Activated T-helper 2 cell treated with anti-CD3 and anti-CD28 coated beads, Interferon-gamma antibody, Interleukin-2, Interleukin-4, amounts not matched to agents 10 μg/mL and 5 μg/mL and 100 μg/mL, durations not matched to agents 14 hours and 24 hours and 36 hours (primary cell): ENCODE data around the gene PTPRB. TPM values are rescaled to one million over a fixed set of nuclear protein-coding genes. Genes with fewer than 3 reads are reported as not detected.
"Not testable (repeated sequence)": the region's sequence is repeated elsewhere in the genome, so short reads cannot be mapped to it uniquely, and the experiment has no call there.

Source experiments
- DNase-seq: peaks from one replicate; pipeline ENCODE4 v3.0.0; 2021; ENCODE audit warnings: low spot score
- H3K27ac Mint-ChIP-seq: one replicate; pipeline ENCODE4 v1.8.0; 2021; ENCODE audit warnings: mixed read lengths
- H3K27me3 Mint-ChIP-seq: one replicate; pipeline ENCODE4 v1.8.0; 2021; ENCODE audit warnings: low read depth, mixed read lengths
- H3K36me3 Mint-ChIP-seq: one replicate; pipeline ENCODE4 v1.8.0; 2021; ENCODE audit warnings: low read depth, mixed read lengths
- H3K4me1 Mint-ChIP-seq: one replicate; pipeline ENCODE4 v1.8.0; 2021; ENCODE audit warnings: low read depth, mixed read lengths
- H3K4me3 Mint-ChIP-seq: one replicate; pipeline ENCODE4 v1.8.0; 2021; ENCODE audit warnings: low read depth, mild to moderate bottlenecking, moderate library complexity, mixed read lengths
- H3K9me3 Mint-ChIP-seq: one replicate; pipeline ENCODE4 v1.8.0; 2021; ENCODE audit warnings: mixed read lengths
- intact Hi-C: fragments of 100-400 bp; cut with micrococcal nuclease; formaldehyde crosslinking; loops from one replicate; pipeline ENCODE4 v1.15.1; 2023
- total RNA-seq: library from RNA; stranded (reverse); gene quantifications from 2 replicates; pipeline ENCODE4 v1.2.3, GENCODE V29; 2022

The PTPRB gene
- total RNA-seq, 1 donor from 2014 or later: not detected

DNA sequence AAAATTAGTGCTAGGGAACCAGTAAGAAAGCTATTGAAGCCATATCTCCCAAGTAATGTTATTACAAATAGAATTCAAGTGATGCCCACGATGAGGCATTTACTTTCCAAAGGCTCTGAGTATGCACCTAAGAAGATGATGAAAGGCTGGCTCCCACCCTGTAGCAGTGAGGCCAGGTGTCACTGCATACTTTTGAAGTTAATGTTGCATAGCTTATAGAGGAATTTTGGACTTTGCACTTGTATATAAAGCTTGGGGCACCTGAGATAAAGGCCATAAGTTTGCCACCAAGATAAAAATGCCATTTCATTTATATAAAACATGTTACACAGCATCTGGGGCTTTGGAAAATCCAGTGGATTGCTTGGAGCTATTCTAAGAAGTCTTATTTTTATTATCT, 96.2 kb downstream of the PTPRB start:
- no peaks in the 10 kb centered on the region for H3K36me3 Mint-ChIP-seq
- H3K27ac Mint-ChIP-seq: no peak overlapping the region
- no peak for DNase-seq
- no peaks in the 10 kb centered on the region for H3K9me3 Mint-ChIP-seq
- no peaks in the 10 kb centered on the region for H3K4me1 Mint-ChIP-seq
- intact Hi-C loops: no loop called here
- no peaks in the 10 kb centered on the region for H3K27me3 Mint-ChIP-seq
- no peak overlapping the region for H3K4me3 Mint-ChIP-seq

DNA sequence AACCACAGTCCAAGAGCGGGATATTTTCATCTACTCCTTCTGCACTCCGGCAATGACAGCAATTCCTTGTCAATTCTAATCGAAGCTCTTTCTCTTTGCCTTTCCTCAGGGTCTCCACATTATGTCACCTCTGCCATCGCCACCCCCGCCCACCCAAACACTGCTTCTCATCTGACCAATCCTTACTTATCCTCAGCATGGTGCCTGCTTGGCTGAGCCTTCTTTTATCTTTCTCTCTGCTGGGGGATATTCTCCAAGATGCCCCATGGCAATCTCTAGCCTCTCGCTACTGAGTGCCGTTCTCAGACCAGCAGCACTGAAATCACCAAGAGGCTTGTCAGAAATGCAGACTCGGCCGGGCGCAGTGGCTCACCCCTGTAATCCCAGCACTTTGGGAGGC, 100.6 kb downstream of the PTPRB start:
- Mint-ChIP-seq H3K4me1 (no peaks in the 10 kb centered on the region), H3K4me3 (no peak overlapping the region), H3K36me3 (no peaks in the 10 kb centered on the region), H3K9me3 (no peaks in the 10 kb centered on the region), H3K27me3 (no peaks in the 10 kb centered on the region), H3K27ac (no peak overlapping the region)
- intact Hi-C loops: no loop called here
- DNase-seq: no peak

DNA sequence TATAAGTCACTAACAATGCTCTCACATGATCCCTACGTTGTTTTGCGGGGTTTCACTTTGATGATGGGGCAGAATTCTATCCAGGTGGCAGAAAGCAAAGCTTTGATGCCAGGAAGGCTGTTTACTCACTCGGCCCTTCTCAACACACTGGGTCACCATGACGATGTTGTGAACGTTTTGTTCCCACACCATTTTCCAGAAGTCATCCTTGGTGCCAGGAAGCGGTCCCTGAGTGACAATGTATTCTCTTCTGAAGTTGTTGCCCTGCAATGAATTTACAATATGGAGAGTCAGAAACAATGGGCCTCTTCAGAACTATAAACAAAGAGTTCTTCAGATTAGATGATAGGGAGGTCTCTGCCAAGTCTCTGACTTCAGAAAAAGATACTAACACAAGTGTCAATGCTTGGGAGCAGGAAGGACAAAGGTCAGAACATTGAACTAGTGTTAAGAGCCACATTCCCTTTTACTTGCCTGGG, 101.3 kb downstream of the PTPRB start:
- Mint-ChIP-seq H3K27me3 (no peaks in the 10 kb centered on the region), H3K4me1 (no peaks in the 10 kb centered on the region), H3K27ac (no peak overlapping the region), H3K36me3 (no peaks in the 10 kb centered on the region), H3K9me3 (no peaks in the 10 kb centered on the region), H3K4me3 (no peak overlapping the region)
- intact Hi-C loops: no loop called here
- DNase-seq: no peak

DNA sequence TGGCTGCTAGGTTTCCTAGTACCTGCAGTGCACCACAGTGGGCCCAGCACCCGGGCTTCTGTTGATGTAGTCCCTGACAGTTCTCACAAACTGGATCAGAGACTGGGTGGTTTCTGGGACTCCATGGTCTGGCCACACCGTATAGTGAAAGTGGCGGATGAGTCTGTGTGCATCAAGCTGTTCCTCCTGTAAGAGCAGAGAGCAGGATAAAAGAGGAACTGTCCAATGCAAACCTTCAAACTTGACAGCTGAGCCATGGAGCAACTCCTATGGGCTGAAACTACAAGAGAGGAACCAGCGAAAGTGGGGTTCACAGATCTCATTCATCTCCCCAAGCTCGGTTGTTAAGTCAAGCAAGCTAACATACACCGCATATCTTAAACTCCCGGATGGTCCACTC, 102.8 kb downstream of the PTPRB start:
- no peak for DNase-seq
- H3K9me3 Mint-ChIP-seq: no peaks in the 10 kb centered on the region
- no peaks in the 10 kb centered on the region for H3K4me1 Mint-ChIP-seq
- no peak overlapping the region for H3K27ac Mint-ChIP-seq
- H3K36me3 Mint-ChIP-seq: no peaks in the 10 kb centered on the region
- intact Hi-C loops: no loop called here
- no peaks in the 10 kb centered on the region for H3K27me3 Mint-ChIP-seq
- H3K4me3 Mint-ChIP-seq: no peak overlapping the region

DNA sequence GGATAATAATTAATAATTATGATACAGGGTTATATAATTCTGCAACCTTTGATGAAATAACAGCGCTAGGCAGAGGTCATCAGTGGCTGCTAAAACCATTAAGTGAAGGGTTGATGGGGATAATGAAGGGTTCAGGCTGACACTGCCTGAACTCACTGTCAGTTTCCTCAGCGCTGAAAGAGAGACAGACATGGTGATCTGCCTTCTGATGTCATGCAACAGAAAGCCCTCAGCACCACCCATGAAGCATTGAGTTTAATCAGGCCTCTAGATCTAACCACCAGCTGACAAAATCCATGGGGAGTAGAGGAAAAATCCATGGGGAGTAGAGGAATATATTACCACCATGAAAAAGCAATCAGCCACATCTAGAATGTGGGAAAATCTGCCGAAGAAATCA, 107.6 kb downstream of the PTPRB start:
- no peak overlapping the region for H3K27ac Mint-ChIP-seq
- intact Hi-C loops: no loop called here
- H3K4me3 Mint-ChIP-seq: no peak overlapping the region
- no peaks in the 10 kb centered on the region for H3K27me3 Mint-ChIP-seq
- H3K9me3 Mint-ChIP-seq: no peaks in the 10 kb centered on the region
- no peak for DNase-seq
- no peaks in the 10 kb centered on the region for H3K4me1 Mint-ChIP-seq
- H3K36me3 Mint-ChIP-seq: no peaks in the 10 kb centered on the region

DNA sequence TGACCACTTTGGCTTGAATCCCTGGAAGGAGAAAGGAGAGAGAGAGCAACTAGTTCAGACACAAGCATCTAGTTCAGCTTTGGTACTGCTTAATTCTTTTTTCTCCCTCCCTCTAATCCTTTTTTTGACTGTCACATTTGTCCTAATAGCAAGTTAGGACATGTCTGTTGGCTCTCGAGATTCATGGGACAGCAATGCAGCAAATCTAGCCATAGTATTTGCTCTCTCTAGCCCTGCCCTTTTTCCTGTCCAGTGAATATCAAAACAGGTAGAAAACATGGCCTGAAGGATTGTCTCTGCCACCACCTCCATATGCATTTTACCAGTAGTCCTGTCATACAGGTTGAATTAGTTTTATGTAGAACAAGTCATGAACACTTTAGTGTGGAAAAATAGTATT, 116.4 kb downstream of the PTPRB start:
- no peaks in the 10 kb centered on the region for H3K9me3 Mint-ChIP-seq
- no peak for DNase-seq
- no peaks in the 10 kb centered on the region for H3K4me1 Mint-ChIP-seq
- H3K27me3 Mint-ChIP-seq: no peaks in the 10 kb centered on the region
- H3K4me3 Mint-ChIP-seq: no peak overlapping the region
- intact Hi-C loops: no loop called here
- no peak overlapping the region for H3K27ac Mint-ChIP-seq
- H3K36me3 Mint-ChIP-seq: no peaks in the 10 kb centered on the region

DNA sequence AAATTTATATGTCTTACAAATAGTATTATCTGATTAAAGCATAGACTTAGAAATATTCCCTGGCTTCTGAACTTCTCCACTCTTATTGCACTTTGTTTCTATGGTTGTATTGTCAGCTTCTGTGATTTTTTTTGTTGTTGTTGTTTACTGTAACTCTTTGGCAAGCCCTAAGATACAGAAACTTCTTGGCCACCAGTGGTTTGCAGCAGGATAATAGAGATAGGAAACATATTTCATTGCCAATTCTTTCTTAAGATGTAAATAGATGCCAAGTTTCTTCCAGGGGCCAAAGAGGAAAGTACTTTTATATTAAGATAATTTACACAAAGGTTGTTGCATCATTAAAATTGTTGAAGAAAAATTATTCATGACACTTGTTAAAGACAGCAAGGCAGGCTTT, 123.8 kb downstream of the PTPRB start:
- Mint-ChIP-seq H3K27ac (no peak overlapping the region), H3K4me3 (no peak overlapping the region), H3K9me3 (no peaks in the 10 kb centered on the region), H3K27me3 (no peaks in the 10 kb centered on the region), H3K36me3 (no peaks in the 10 kb centered on the region), H3K4me1 (no peaks in the 10 kb centered on the region)
- intact Hi-C loops: no loop called here
- DNase-seq: no peak

DNA sequence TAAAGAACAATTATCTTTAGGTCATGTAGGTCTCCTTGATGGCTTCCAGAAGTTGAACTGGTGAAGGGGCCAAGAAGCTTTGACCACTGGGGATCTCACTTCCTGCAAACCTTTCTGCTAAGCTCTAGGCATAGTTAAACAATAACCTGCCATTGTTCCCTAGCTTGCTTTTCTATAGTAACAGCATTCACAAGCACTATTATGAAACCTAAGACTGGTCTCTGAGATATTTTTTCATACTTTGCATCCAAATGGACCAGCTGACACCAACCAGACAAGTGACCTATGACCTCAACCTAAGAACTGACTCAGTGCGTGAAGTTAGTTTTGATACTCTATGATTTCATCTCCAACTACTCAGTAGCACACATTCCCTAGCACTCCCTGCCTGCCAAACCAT, 129.1 kb downstream of the PTPRB start:
- intact Hi-C loops: no loop called here
- no peaks in the 10 kb centered on the region for H3K9me3 Mint-ChIP-seq
- H3K4me1 Mint-ChIP-seq: no peaks in the 10 kb centered on the region
- H3K4me3 Mint-ChIP-seq: no peak overlapping the region
- no peaks in the 10 kb centered on the region for H3K36me3 Mint-ChIP-seq
- H3K27me3 Mint-ChIP-seq: no peaks in the 10 kb centered on the region
- no peak for DNase-seq
- no peak overlapping the region for H3K27ac Mint-ChIP-seq

DNA sequence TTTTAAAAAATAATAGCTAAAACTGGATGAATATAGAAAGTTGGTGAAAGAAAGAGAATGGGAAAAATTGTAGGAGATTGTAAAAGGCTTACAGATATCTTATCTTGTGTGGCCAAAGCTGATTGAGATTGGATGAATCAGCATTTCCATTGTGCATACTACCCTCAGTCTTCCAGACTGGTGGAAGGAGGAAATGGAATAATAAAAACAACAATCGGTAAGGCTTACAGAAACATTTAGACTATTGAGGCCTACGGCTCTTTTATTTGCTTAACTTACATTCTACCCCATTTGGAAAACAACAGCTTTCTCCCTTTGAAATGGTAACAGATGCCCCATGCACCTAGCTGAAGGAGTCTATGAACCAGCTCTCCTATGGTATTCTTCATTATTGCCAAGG, 129.8 kb downstream of the PTPRB start:
- no peak overlapping the region for H3K4me3 Mint-ChIP-seq
- H3K4me1 Mint-ChIP-seq: no peaks in the 10 kb centered on the region
- no peaks in the 10 kb centered on the region for H3K27me3 Mint-ChIP-seq
- H3K27ac Mint-ChIP-seq: no peak overlapping the region
- H3K9me3 Mint-ChIP-seq: no peaks in the 10 kb centered on the region
- no peaks in the 10 kb centered on the region for H3K36me3 Mint-ChIP-seq
- intact Hi-C loops: no loop called here
- no peak for DNase-seq

DNA sequence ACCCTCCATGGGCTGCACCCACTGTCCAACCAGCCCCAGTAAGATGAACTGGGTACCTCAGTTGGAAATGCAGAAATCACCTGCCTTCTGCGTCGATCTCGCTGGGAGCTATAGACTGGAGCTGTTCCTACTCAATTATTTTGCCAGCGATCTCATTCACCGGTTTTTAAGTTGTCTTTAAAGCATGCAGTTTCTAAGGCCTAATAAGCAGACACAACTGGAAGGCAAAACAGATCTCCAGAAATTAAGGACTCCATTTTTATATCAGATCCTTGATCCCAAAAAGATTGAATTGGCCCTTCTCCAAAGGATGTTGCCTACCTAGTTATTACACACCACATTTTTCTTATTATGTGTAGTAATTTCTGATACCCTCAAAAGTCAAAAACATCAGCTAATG, 139.7 kb downstream of the PTPRB start:
- Mint-ChIP-seq H3K4me3 (no peak overlapping the region), H3K4me1 (no peaks in the 10 kb centered on the region), H3K27me3 (no peaks in the 10 kb centered on the region), H3K27ac (no peak overlapping the region), H3K9me3 (no peaks in the 10 kb centered on the region), H3K36me3 (no peaks in the 10 kb centered on the region)
- DNase-seq: no peak
- intact Hi-C loops: no loop called here

DNA sequence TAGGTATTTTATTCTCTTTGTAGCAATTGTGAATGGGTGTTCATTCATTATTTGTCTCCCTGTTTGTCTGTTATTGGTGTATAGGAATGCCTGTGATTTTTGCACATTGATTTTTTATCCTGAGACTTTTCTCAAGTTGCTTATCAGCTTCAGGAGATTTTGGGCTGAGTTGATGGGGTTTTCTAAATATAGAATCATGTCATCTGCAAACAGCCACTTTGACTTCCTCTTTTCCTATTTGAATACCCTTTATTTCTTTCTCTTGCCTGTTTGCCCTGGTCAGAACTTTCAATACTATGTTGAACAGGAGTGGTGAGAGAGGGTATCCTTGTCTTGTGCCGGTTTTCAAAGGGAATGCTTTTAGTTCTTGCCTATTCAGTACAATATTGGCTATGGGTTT, 144.3 kb downstream of the PTPRB start:
- DNase-seq, H3K4me3 Mint-ChIP-seq, intact Hi-C loops, H3K4me1 Mint-ChIP-seq, H3K27me3 Mint-ChIP-seq, H3K27ac Mint-ChIP-seq, H3K9me3 Mint-ChIP-seq, H3K36me3 Mint-ChIP-seq: not testable (repeated sequence)

DNA sequence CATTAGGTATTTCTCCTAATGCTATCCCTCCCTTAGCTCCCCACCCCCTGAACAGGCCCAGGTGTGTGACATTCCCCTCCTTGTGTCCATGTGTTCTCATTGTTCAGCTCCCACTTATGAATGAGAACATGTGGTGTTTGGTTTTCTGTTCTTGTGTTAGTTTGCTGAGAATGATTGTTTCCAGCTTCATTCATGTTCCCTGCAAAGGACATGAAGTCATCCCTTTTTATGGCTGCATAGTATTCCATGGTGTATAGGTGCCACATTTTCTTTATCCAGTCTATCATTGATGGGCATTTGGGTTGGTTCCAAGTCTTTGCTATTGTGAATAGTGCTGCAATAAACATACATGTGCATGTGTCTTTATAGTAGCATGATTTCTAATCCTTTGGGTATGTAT, 146.3 kb downstream of the PTPRB start:
- H3K9me3 Mint-ChIP-seq, H3K4me3 Mint-ChIP-seq, H3K27me3 Mint-ChIP-seq, H3K36me3 Mint-ChIP-seq, H3K27ac Mint-ChIP-seq, DNase-seq, intact Hi-C loops, H3K4me1 Mint-ChIP-seq: not testable (repeated sequence)

DNA sequence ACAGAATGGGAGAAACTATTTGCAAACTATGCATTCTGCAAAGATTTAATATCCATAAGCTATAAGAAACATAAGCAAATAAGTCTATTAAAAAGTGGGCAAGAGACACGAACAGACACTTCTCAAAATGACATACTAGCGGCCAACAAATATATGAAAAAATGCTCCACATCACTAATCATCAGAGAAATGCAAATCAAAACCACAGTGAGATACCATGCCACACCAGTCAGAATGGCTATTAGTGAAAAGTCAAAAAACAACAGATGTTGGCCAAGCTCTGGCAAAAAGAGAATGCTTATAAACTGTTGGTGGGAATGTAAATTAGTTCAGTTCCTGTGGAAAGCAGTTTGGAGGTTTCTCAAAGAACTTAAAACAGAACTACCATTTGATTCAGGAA, 149.8 kb downstream of the PTPRB start:
- peaks cover 4% of the 10 kb centered on the region for H3K27me3 Mint-ChIP-seq

DNA sequence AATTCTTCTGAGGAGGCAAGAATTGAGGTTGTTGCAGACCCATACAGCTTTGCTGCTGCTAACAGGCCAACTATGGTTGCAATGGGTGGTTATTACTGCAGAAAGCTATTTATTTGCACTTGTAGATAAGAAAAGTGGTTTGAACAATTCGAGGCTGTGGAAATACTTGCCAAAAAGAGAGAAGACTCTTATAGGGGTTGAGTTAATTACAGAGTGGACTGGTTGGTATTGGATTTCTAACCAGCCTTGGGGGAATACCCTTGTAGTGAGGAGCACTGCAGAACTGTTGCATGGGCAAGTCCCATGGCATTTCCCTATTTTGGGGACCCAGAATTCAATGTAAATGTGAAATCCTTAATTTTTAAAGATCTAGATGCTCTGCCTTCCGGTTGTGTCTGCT, 150.6 kb downstream of the PTPRB start:
- H3K27ac Mint-ChIP-seq: no peak overlapping the region
- no peaks in the 10 kb centered on the region for H3K36me3 Mint-ChIP-seq
- peaks cover 4% of the 10 kb centered on the region for H3K27me3 Mint-ChIP-seq
- intact Hi-C loops: no loop called here
- no peaks in the 10 kb centered on the region for H3K4me1 Mint-ChIP-seq
- no peak for DNase-seq
- H3K9me3 Mint-ChIP-seq: no peaks in the 10 kb centered on the region
- H3K4me3 Mint-ChIP-seq: no peak overlapping the region

More for the DNA sequence above, 149.8 kb downstream of the PTPRB start:
- Mint-ChIP-seq H3K4me3 (no peak overlapping the region), H3K27ac (no peak overlapping the region), H3K4me1 (no peaks in the 10 kb centered on the region), H3K36me3 (no peaks in the 10 kb centered on the region), H3K9me3 (no peaks in the 10 kb centered on the region)
- DNase-seq: no peak
- intact Hi-C loops: no loop called here
